ENCODE measurements around the gene RAD17.

GRCh38 chr5:69454460-69455249 is 85.0 kb downstream of the RAD17 start:
- no peak for TF ChIP-seq CTCF (IDR thresholded peaks at IDR 0.05; ENCODE audit: insufficient read depth, low read length, poor library complexity, severe bottlenecking)
- no peak for TF ChIP-seq EZH2phosphoT487 (conservative IDR thresholded peaks at IDR 0.05; ENCODE audit: low read length)

Data from SU-DHL-6 (cell line).